ENCODE results near the gene PDILT.
"Not testable (repeated sequence)": the region's sequence is repeated elsewhere in the genome, so short reads cannot be mapped to it uniquely, and the experiment has no call there.

DNA sequence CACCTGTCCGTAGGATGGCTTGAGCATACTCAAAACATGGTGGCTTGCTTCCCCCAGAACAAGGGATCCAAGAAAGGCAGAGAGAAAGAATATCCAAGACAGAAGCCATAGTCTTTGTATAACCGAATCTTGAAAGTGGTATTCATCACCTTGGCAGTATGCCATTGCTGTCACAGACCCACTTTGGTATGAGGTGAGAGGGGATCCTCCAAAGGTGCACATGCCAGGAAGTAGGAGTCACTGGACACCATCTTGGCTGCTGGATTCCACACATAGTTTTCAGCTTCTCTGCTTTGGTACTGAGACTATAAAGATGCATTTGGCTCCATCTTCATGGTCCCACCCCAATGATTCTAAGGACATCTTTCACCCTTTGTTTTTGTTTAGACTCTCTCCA is 22.9 kb upstream of the PDILT start:
- TF ChIP-seq, protein P1, sequence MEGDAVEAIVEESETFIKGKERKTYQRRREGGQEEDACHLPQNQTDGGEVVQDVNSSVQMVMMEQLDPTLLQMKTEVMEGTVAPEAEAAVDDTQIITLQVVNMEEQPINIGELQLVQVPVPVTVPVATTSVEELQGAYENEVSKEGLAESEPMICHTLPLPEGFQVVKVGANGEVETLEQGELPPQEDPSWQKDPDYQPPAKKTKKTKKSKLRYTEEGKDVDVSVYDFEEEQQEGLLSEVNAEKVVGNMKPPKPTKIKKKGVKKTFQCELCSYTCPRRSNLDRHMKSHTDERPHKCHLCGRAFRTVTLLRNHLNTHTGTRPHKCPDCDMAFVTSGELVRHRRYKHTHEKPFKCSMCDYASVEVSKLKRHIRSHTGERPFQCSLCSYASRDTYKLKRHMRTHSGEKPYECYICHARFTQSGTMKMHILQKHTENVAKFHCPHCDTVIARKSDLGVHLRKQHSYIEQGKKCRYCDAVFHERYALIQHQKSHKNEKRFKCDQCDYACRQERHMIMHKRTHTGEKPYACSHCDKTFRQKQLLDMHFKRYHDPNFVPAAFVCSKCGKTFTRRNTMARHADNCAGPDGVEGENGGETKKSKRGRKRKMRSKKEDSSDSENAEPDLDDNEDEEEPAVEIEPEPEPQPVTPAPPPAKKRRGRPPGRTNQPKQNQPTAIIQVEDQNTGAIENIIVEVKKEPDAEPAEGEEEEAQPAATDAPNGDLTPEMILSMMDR (conservative IDR thresholded peaks at IDR 0.05): not testable (repeated sequence)
- TF ChIP-seq EZH2 (IDR thresholded peaks at IDR 0.05; ENCODE audit: low read depth): not testable (repeated sequence)
